GM19025 (cell line): ENCODE measurements around the gene ALKBH5.

ENCODE experiments used
- ATAC-seq: cut with Tn5 transposase; IDR thresholded peaks from one replicate; pipeline ENCODE4 v1.9.1; 2021; ENCODE audit warnings: mild to moderate bottlenecking, low read depth, moderate library complexity; ENCODE audit not compliant: unreplicated experiment

ALKBH5 gene

DNA sequence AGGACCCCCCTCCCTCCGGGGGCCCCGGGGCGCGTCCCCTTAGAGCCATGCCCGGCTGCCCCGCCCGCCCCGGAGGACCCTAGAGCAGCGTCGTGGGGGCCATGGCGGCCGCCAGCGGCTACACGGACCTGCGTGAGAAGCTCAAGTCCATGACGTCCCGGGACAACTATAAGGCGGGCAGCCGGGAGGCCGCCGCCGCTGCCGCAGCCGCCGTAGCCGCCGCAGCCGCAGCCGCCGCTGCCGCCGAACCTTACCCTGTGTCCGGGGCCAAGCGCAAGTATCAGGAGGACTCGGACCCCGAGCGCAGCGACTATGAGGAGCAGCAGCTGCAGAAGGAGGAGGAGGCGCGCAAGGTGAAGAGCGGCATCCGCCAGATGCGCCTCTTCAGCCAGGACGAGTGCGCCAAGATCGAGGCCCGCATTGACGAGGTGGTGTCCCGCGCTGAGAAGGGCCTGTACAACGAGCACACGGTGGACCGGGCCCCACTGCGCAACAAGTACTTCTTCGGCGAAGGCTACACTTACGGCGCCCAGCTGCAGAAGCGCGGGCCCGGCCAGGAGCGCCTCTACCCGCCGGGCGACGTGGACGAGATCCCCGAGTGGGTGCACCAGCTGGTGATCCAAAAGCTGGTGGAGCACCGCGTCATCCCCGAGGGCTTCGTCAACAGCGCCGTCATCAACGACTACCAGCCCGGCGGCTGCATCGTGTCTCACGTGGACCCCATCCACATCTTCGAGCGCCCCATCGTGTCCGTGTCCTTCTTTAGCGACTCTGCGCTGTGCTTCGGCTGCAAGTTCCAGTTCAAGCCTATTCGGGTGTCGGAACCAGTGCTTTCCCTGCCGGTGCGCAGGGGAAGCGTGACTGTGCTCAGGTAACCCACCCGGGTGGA is 759 bp downstream of the ALKBH5 start:
- ATAC-seq = peak; percentile 3

DNA sequence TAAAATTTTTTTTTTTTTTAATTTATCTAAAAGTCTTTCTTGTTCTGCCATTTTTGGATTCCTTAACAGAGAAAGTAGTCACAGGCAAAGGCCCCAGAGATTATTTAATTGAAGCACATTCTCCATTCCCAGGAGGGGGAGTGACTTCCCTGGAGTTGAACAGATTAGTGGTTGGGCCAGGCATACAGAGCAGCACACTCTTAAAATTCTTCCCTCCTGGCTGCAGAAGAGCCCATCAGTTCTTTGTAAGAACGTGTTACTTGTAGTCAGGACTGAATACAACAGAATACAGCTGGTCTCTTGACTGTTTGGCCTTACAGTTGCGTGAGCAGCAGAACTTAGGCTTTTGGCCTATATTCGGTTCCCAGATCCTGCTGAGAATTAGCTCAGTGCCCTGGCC is 1.8 kb downstream of the ALKBH5 start:
- ATAC-seq = no peak

DNA sequence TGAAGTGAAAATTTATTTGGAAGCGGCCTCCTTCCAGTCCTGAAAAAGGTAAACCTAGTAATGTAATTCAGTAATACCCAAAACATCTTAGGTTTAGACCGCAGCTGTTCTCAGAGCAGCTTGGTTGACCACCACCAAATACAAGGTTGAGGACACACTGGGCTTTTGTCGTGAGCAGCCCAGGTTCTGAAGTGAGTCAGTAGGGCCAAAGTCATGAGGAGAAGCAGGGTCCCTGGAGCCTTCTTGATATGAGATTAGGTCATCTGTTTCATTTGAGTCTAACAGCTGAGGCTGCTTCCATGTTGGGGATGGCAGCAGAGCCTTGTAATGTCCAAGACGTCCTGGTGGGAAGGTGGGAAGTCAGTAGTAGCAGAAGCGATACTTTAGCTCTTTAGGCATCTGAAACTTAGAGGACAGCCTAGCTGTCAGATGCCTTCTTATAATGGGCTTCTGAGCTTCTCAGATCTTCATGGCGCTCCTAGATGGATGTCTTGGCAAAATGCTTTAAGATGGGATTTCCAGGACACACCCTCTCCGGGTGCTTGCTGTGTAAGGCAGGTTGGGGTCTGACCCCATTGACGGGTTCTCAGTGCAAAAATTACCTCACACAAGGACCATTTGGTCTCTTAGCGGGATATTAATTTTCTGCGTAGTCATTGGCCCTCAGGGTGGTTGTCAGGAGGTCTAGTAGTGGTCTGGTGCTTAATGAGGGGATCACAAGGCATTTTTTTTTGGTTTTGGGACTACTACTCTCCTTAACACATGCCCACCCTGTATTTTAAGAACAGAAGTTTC is 2.4 kb downstream of the ALKBH5 start:
- no peak for ATAC-seq

DNA sequence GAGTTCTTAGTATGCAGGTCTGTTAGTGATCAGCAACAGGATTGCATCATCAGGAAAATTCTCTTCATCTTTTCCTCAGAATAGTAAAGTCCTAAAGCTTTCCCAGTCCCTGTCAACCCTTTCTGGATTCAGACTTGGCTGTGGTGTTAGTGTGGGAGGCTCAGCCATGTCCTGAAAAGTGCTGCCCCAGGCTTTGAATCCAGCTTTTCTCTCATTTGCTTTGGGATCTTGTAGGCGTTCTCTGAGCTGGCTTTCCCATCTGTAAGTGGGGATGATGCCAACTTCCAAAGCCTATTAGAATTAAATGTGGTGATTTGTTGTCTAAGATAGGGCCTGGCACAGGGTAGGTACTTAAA is 3.0 kb downstream of the ALKBH5 start:
- no peak for ATAC-seq

DNA sequence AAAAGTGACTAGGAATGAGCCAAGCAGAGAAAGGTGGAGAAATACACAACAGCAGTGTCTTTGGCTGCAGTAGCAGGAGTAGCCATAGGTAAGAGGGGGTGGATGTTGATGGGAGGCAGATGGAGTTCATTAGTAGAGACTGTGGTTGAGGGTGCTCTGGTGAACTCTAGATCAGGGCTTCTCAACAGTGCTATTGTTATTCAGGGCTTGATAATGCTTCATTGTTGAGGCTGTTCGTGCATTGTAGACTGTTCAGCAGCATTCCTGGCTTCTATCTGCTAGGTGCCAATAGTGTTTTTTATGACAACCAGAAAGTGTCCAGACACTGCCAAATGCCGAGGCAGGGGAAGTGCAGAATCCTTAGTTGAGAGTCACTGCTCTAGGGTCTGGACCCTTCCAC is 3.6 kb downstream of the ALKBH5 start:
- ATAC-seq = no peak

DNA sequence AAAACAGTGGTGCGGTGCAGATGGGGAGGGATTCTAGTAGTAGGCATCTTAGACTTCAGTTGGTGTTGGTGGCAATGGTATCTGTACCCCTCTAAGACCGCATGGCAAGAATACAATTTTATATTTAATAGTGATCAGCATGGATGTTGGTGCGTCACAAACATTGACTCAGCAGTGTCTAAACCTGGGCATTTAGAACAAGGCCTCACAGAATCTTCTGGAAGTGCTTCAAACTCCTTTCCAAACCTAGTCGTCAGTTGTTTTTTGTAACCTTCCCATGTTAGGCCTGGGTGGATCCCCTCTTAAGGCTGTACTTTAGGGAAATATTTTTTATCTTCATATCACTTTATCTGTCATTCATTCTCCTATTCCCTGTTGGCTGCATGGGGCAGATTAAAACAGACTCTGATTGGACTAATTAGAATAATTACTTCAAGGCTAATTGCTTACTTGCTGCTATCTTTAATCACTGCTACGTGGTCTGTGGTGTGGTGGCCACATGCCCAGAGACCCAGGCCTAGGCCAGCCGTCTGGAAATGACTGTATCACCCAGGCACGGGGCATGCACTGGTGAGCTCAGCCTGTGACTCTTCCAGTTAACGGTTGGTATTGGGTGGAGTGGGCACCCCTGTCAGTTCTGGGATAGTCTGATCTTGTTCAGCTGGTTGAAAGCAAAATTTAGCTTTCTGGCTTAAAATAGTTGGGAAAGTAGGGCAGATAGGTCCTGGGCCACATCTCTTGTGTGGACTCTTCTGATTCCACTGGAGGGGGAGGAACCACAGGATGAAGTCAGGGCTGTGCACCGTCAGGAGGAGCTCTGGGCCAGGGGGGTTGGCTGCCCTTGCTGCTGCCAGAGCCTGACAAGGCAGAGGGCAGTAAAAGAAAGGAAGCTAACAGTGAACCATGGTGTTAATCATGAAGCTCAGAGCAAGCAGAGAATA is 4.5 kb downstream of the ALKBH5 start:
- ATAC-seq = no peak

DNA sequence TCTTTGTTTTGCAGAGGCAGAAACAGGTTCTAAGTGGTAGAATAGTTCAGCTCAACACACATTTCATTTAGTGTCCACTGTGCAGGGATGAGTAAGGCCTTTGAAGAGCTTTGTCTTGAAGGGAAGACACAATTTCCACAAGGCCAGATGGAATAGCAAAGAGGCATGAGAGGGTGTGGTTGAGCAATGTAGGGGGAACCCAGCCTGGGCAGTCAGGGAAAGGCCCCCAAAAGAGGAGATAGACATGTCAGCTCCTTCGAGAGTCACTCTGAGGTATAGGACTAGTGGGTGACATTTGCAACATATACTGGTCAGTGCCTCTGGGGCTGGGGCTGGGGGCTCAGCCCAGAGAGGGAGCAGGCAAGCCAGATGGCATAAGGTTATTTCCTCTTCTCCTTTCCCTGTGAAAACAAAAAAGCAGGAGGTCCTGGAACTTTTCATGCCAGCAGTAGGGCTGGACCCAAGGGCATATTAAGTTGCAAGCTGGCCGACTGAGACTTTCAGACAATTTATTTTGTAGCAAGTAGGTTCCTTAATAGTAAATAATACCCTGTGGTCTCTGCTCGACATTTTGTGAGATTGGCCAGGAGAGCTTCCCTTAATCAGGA is 7.1 kb downstream of the ALKBH5 start:
- no peak for ATAC-seq

DNA sequence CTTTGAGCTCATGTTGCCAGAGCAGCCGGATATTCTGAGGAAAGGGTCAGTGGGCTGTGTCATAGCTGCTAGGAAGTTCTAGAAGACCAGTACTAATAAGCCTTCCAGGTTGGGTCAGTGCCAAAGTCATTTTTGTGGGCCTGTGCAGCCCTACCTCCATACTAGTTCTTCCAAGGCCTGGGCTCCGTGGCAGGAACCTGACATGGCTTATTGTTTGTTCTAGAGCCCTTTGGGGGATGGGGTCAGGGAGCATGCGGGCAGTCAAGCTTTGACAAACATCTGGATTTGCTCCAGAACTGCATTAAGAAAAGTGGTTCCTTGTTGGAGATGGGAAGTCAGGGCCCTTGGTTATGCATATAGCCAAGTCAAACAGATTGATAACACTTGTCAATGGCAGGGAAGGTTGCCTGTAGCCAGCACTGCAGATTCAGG is 7.6 kb downstream of the ALKBH5 start:
- no peak for ATAC-seq

DNA sequence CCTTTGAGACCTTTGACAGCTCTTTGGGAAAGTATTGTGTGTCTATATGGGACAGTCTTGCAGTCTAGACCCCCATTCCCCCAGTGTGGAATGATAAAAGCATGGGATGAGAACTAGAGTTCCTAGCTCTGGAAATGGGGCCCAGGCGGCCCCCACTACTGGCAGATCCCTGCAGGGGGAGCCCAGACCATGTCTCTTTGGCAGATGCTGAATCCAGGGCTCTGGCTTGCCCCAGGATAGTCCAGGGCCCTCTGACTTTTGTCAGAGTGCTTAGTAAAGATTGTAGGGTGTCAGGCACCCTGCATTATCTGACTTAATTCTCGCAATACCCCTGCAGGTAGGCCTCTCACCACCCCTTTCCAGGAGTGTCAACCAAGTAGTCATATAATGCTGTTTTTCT is 8.3 kb downstream of the ALKBH5 start:
- ATAC-seq = no peak

DNA sequence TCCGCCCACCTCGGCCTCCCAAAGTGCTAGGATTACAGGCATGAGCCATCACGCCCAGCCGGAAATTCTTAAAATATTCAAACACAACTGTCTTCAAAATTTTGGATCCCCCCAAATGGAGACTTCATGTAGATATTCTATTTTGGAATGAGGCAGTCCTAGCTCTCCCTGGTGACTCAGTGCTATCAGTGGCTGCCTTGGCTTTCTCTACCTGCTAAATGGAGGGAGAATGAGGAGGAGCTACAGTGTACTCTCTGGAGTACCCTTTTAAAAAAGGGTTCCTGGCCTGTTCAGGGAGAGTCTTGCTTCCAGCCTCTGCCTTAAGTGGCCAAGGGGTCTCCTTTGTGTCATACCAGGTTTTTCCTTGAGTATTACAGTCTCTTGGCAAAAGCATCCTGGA is 10.8 kb downstream of the ALKBH5 start:
- no peak for ATAC-seq

DNA sequence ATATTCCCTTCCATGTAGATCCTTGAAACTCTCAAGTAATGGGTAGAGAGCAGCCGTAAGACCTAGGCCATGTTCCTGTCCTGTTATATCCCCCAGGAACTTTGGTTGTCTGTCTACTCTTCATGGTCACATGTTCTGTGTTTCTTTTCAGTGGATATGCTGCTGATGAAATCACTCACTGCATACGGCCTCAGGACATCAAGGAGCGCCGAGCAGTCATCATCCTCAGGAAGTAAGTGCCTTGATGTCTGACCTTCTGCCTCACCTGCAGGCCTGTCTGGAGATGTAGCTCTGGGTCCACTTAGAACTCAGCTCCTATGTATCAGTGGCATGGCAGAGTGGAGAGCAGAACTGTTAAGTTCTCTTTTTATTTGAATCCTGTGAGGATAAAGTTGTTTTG is 11.2 kb downstream of the ALKBH5 start:
- ATAC-seq = no peak

DNA sequence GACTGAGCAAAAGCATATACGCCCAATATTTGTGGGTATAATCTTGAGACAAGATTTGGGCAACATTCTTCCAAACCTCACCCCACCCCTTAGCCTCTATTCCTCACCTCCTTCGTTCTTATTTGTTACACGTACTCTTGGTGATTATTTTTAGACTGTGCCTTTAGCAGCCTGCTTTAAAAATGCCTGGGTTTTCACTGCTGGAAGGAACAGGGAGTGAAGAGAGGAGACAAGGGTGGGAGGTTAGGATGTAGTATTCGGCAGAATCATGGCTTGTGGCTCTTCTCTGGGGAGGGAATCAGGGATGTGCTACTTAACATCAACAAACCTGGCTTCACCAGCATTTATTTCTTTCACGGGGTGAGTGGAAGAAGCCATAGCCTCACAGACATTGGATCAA is 11.6 kb downstream of the ALKBH5 start:
- no peak for ATAC-seq

DNA sequence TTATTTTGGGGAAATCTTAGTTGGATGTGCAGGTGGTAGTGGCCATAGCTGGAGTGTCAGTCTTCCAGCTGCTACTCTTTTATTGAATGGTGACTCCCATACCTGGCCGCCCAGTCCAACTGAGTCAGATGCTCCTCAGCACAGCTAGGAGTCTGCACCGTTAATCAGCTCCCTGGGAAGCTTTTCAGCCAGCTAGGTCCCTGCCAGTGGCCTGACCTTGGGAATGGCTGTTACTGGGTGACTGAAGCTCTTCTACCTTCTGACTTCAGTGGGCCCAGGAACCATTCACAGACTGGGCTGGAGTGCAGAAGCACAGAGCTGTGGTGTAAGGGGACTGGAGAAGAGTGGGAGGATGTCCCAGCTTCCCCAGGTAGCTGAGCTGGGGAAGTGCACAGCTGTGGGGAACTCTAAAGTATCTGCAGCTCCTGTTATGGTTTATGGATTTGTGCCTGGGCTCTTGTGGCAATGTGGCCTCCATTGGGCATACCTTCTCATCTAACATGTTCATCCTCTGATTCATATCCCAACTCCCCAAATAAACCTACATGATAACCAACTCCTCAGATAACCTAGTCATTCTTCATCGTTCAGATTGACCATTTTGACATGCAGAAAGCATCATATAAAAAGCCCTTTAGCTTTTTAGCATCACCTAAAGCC is 14.0 kb downstream of the ALKBH5 start:
- no peak for ATAC-seq

DNA sequence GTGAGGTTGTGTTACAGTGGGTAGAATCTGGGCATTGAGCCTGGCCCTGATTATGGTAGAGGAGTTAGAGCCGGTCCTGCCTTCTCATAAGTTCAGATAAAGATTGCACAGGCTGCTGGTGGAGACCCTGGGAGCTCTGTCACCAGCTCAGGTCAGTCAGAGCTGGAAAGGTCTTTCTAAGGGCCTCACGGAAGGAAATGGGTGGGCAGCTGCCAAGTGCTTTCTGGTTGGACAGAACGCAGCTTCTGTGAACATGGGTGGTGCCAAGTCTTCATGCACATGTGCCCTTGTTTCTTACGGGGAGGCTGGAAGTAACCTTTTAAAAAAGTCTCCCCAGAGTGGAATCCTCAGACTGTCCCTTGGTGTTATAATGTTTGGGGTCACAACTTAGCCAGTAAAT is 14.9 kb downstream of the ALKBH5 start:
- no peak for ATAC-seq

DNA sequence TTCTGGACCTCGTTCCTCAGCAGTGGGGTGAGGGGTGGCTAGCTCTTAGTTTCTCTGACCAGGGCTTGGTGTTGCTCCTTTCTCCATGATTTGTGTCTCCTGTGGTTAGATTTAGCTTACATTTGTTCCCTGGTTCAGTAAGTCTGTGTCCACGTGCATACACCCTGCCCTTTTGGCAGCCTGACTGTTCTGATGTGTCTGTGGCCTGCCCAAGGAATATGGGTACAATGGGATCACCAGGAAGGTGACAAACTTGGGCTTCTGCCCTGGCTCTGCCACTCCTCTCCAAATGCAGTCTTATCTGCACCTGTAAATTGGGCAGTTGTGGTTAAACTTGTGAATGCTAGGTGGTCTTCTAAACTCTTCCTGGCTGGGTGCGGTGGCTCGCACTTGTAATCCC is 17.5 kb downstream of the ALKBH5 start:
- ATAC-seq = no peak

DNA sequence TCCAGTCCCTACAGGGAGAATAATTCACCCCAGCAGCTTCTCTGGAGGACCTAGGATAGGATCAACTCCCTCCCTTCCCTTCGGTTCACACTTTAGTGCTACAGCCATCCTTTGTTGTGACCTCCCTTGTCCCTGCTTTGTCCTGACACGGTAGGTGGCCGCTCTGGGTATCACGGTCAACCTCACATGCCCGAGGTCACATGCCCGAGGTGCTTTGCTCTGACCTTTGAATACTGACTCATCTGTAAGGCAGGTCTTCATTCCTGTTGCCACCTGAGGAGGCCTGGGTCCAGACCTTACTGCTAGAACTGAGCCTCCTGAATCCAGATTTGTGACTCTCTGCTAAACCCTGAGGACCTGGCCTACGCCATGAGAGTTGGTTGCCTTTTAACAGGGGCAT is 19.7 kb downstream of the ALKBH5 start:
- no peak for ATAC-seq

DNA sequence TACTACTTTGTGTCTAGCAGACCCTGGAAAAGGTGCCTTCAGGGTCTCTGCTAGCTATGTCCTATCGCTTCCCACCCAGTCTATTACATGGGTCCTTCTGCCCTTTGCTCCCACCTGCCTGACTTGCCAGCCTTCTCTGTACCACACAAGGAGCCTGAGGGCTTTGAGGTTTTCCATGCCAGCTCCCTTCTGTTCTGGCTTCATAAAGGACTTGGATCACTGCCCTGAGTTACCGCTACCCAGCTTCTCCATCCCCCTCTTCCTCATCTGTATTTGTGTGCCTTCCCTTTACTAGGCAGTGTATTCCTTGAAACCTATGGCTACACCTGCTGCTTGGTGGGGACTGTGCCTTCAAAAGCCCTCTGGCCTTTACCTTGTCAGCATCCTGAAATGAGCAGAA is 22.2 kb downstream of the ALKBH5 start:
- ATAC-seq = no peak

DNA sequence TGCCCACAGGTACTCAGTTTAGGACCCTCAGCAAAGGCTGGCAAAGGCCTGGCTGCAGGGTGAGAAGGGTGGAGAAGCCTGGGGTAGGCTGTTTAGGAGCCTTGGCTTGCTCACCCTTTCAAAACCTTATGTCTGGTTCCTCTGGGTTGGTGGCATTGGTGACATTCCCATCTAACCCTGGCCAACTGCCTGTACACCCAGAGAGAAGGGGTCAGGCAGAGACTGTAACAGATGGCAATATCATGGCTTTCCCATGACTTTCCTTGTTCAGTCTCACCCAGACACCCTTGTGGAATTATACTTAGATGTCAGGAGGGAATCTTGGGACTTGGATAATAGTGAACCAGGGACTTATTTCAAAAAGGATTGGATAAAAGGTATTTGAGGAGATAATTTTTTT is 23.3 kb downstream of the ALKBH5 start:
- no peak for ATAC-seq

DNA sequence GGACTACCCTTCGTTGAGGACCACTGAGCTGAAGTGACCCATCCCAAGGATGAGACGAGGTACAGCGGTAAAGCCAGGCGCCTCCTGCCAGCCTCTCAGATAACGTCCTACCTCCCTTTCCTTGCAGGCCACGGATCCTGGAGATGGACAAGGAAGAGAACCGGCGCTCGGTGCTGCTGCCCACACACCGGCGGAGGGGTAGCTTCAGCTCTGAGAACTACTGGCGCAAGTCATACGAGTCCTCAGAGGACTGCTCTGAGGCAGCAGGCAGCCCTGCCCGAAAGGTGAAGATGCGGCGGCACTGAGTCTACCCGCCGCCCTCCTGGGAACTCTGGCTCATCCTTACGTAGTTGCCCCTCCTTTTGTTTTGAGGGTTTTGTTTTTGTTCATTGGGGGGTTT is 24.5 kb downstream of the ALKBH5 start:
- ATAC-seq = no peak
